ENCODE data around the gene RPL39L. TPM values are rescaled to one million over a fixed set of nuclear protein-coding genes. Genes with fewer than 3 reads are reported as not detected.
A peak's percentile ranks its signal among the peaks of the same experiment; 100 is the strongest.

The RPL39L gene
- total RNA-seq, 1 experiment from 2014 or later: 3.3 TPM

- CTCF ChIA-PET: interaction anchor here (0.6 to 8.5 kb wide), 4 partner anchors 55 to 341 kb away, joined by 3 to 152 read pairs (median 12); no protein-coding TSS in a partner anchor
- H3K4me1 Mint-ChIP-seq (ENCODE audit: insufficient read depth, unreplicated experiment): peaks cover 15% of the 10 kb centered on the region
Observed at GRCh38 chr3:187167777-187168176, 28.5 kb upstream of the RPL39L start.

GRCh38 chr3:187166750-187167149 is 27.5 kb upstream of the RPL39L start:
- Mint-ChIP-seq H3K9me3 (ENCODE audit: unreplicated experiment) (no peaks in the 10 kb centered on the region), H3K4me3 (ENCODE audit: unreplicated experiment) (no peak overlapping the region), H3K4me1 (ENCODE audit: insufficient read depth, unreplicated experiment) (peaks cover 13% of the 10 kb centered on the region), H3K36me3 (ENCODE audit: insufficient read depth, unreplicated experiment) (no peaks in the 10 kb centered on the region), H3K27ac (ENCODE audit: low read depth, unreplicated experiment) (no peak overlapping the region), H3K27me3 (ENCODE audit: insufficient read depth, unreplicated experiment) (peaks cover 6% of the 10 kb centered on the region)
- ChIA-PET CTCF (interaction anchor here (0.6 to 8.5 kb wide), 10 partner anchors 15 to 550 kb away, joined by 3 to 152 read pairs (median 4); partner anchors contain the start of gene RPL39L), POLR2A (interaction anchor here (0.6 to 1.0 kb wide), 3 partner anchors 35 to 570 kb away, joined by 3 to 4 read pairs (median 3); no protein-coding TSS in a partner anchor)
- intact Hi-C loops (cut with micrococcal nuclease): loop anchor here (5.0 kb wide), 1 partner anchor 234 kb away; the partner anchor contains the start of gene ST6GAL1
- TF ChIP-seq CTCF (IDR thresholded peaks at IDR 0.05; ENCODE audit: unreplicated experiment): no peak
- no TSS peak for BruUV-seq (replicated peaks)
- no peak for DNase-seq (ENCODE audit: unreplicated experiment)

More at GRCh38 chr3:187167777-187168176, 28.5 kb upstream of the RPL39L start:
- intact Hi-C loops (cut with micrococcal nuclease): loop anchor here (5.0 kb wide), 1 partner anchor 235 kb away; the partner anchor contains the start of gene ST6GAL1
- BruUV-seq (replicated peaks): no TSS peak
- POLR2A ChIA-PET: interaction anchor here (0.8 kb wide), 1 partner anchor 384 kb away, joined by 3 read pairs; the partner anchor contains the start of gene EIF4A2
- DNase-seq (ENCODE audit: unreplicated experiment): no peak
- no peak for TF ChIP-seq CTCF (IDR thresholded peaks at IDR 0.05; ENCODE audit: unreplicated experiment)
- H3K9me3 Mint-ChIP-seq (ENCODE audit: unreplicated experiment): no peaks in the 10 kb centered on the region
- no peak overlapping the region for H3K4me3 Mint-ChIP-seq (ENCODE audit: unreplicated experiment)
- no peaks in the 10 kb centered on the region for H3K27me3 Mint-ChIP-seq (ENCODE audit: insufficient read depth, unreplicated experiment)
- no peaks in the 10 kb centered on the region for H3K36me3 Mint-ChIP-seq (ENCODE audit: insufficient read depth, unreplicated experiment)
- H3K27ac Mint-ChIP-seq (ENCODE audit: low read depth, unreplicated experiment): no peak overlapping the region

GRCh38 chr3:187165144-187165543 is 25.8 kb upstream of the RPL39L start:
- H3K36me3 Mint-ChIP-seq (ENCODE audit: insufficient read depth, unreplicated experiment): no peaks in the 10 kb centered on the region
- H3K4me1 Mint-ChIP-seq (ENCODE audit: insufficient read depth, unreplicated experiment): peaks cover 11% of the 10 kb centered on the region
- POLR2A ChIA-PET: interaction anchor here (0.6 to 2.2 kb wide), 18 partner anchors 9 to 553 kb away, joined by 3 to 13 read pairs (median 4); partner anchors contain the start of gene EIF4A2
- no peak overlapping the region for H3K4me3 Mint-ChIP-seq (ENCODE audit: unreplicated experiment)
- BruUV-seq (replicated peaks): no TSS peak
- H3K27ac Mint-ChIP-seq (ENCODE audit: low read depth, unreplicated experiment): no peak overlapping the region
- peaks cover 15% of the 10 kb centered on the region for H3K27me3 Mint-ChIP-seq (ENCODE audit: insufficient read depth, unreplicated experiment)
- peak; percentile 80 for DNase-seq (ENCODE audit: unreplicated experiment)
- peak; percentile 54 for TF ChIP-seq CTCF (IDR thresholded peaks at IDR 0.05; ENCODE audit: unreplicated experiment)
- CTCF ChIA-PET: interaction anchor here (0.5 to 8.5 kb wide), 38 partner anchors 17 to 1555 kb away, joined by 3 to 152 read pairs (median 4); partner anchors contain the start of gene RPL39L
- no peaks in the 10 kb centered on the region for H3K9me3 Mint-ChIP-seq (ENCODE audit: unreplicated experiment)
- intact Hi-C loops (cut with micrococcal nuclease): loop anchor here (1.0 to 5.0 kb wide), 3 partner anchors 52 to 316 kb away; partner anchors contain the start of gene ST6GAL1

- TF ChIP-seq CTCF (IDR thresholded peaks at IDR 0.05; ENCODE audit: unreplicated experiment): no peak
- Mint-ChIP-seq H3K27ac (ENCODE audit: low read depth, unreplicated experiment) (peak overlapping the region; percentile 1), H3K4me3 (ENCODE audit: unreplicated experiment) (no peak overlapping the region), H3K27me3 (ENCODE audit: insufficient read depth, unreplicated experiment) (peaks cover 15% of the 10 kb centered on the region), H3K9me3 (ENCODE audit: unreplicated experiment) (no peaks in the 10 kb centered on the region), H3K4me1 (ENCODE audit: insufficient read depth, unreplicated experiment) (no peaks in the 10 kb centered on the region), H3K36me3 (ENCODE audit: insufficient read depth, unreplicated experiment) (no peaks in the 10 kb centered on the region)
- ChIA-PET CTCF (interaction anchor here (0.5 to 8.5 kb wide), 5 partner anchors 50 to 341 kb away, joined by 3 to 152 read pairs (median 3); no protein-coding TSS in a partner anchor), POLR2A (interaction anchor here (0.7 to 1.0 kb wide), 2 partner anchors 52 to 100 kb away, joined by 3 read pairs; no protein-coding TSS in a partner anchor)
- no peak for DNase-seq (ENCODE audit: unreplicated experiment)
- BruUV-seq (replicated peaks): no TSS peak
- intact Hi-C loops (cut with micrococcal nuclease): no loop called here
Observed at GRCh38 chr3:187162265-187162953, 23.1 kb upstream of the RPL39L start.
